HG02678 (cell line): ENCODE results near the gene TRMT2A.

ENCODE experiments used
- ATAC-seq: cut with Tn5 transposase; IDR thresholded peaks from one replicate; pipeline ENCODE4 v1.9.1; 2021; ENCODE audit warnings: mild to moderate bottlenecking, moderate library complexity; ENCODE audit not compliant: unreplicated experiment

The TRMT2A gene

GRCh38 chr22:20107951-20108756, 8.9 kb downstream of the TRMT2A start:
- no peak for ATAC-seq

GRCh38 chr22:20107471-20107901, 9.5 kb downstream of the TRMT2A start:
- ATAC-seq: no peak

GRCh38 chr22:20106849-20107237, 10.2 kb downstream of the TRMT2A start:
- ATAC-seq: no peak

- no peak for ATAC-seq
Observed at GRCh38 chr22:20106205-20106848, 10.7 kb downstream of the TRMT2A start.

- ATAC-seq: no peak
Observed at GRCh38 chr22:20105456-20106204, 11.4 kb downstream of the TRMT2A start.

GRCh38 chr22:20102203-20102780, 14.7 kb downstream of the TRMT2A start:
- no peak for ATAC-seq

GRCh38 chr22:20101638-20102037, 15.4 kb downstream of the TRMT2A start:
- ATAC-seq: no peak

- no peak for ATAC-seq
Observed at GRCh38 chr22:20099099-20099711, 17.8 kb downstream of the TRMT2A start.

- no peak for ATAC-seq
Observed at GRCh38 chr22:20096574-20097420, 20.2 kb downstream of the TRMT2A start.

GRCh38 chr22:20095521-20095920, 21.5 kb downstream of the TRMT2A start:
- ATAC-seq: no peak

- no peak for ATAC-seq
Observed at GRCh38 chr22:20094197-20094807, 22.7 kb downstream of the TRMT2A start.

- ATAC-seq: no peak
Observed at GRCh38 chr22:20093418-20094196, 23.4 kb downstream of the TRMT2A start.

- ATAC-seq: no peak
Observed at GRCh38 chr22:20092477-20092854, 24.6 kb downstream of the TRMT2A start.

GRCh38 chr22:20091690-20092476, 25.1 kb downstream of the TRMT2A start:
- ATAC-seq: no peak

GRCh38 chr22:20090730-20091240, 26.2 kb downstream of the TRMT2A start:
- ATAC-seq: no peak

GRCh38 chr22:20089977-20090729, 26.9 kb downstream of the TRMT2A start:
- no peak for ATAC-seq
